Endothelial cell of umbilical vein (primary cell): Measurements from ENCODE around the gene OR2F2. TPM values are rescaled to one million over a fixed set of nuclear protein-coding genes. Genes with fewer than 3 reads are reported as not detected.

ENCODE experiments used
- Bru-seq: library from RNA; stranded (reverse); fragments of 400-500 nt; gene quantifications from one replicate; lab custom pipeline; 2021; lab: Mats Ljungman, UMichigan
- BruChase-seq, 2 experiments: library from RNA; stranded (reverse); fragments of 400-500 nt; gene quantifications; one replicate each; lab custom pipeline; 2021; lab: Mats Ljungman, UMichigan
- BruUV-seq: library from RNA; stranded (reverse); fragments of 400-500 nt; replicated peaks from 2 replicates; lab custom pipeline; 2021; lab: Mats Ljungman, UMichigan
- CTCF ChIA-PET: fragments of 300-600, 350-600 bp; sonication (Branson Sonifier 250); formaldehyde crosslinking; loops from one replicate; lab custom pipeline; 2021; ENCODE audit warnings: antibody characterized with exemption, inconsistent platforms; lab: Charles Lee
- POLR2A ChIA-PET: fragments of 300-600, 350-600 bp; sonication (Branson Sonifier 250); formaldehyde crosslinking; loops from one replicate; lab custom pipeline; 2021; ENCODE audit warnings: antibody characterized with exemption, inconsistent platforms; lab: Charles Lee
- DNase-seq: peaks from one replicate; pipeline ENCODE4 v3.0.0-alpha.2; 2011; ENCODE audit warnings: low read depth, low spot score
- FAIRE-seq: peaks from 2 replicates; lab custom pipeline; 2011; peaks lifted over from hg19 to GRCh38; lab: Jason Lieb, UNC
- H2AFZ ChIP-seq: 2 replicates; pipeline ENCODE4 v1.6.0; 2012; ENCODE audit warnings: low read depth, low read length, control low read depth, inconsistent platforms
- H3K27ac ChIP-seq: 2 replicates; pipeline ENCODE4 v1.5.1; 2011; ENCODE audit warnings: low read depth, mild to moderate bottlenecking, control low read depth, low read length, moderate library complexity; ENCODE audit not compliant: insufficient read depth
- H3K27me3 ChIP-seq, 2 experiments: 2 replicates each; pipeline versions ENCODE4 v1.6.0 to v1.6.1; 2011; ENCODE audit warnings: low read length in 2 of 2, mixed read lengths in 1 of 2; ENCODE audit not compliant: control insufficient read depth in 2 of 2, insufficient read depth in 2 of 2
- H3K36me3 ChIP-seq, 2 experiments: 2 replicates in 1 of 2; 3 replicates in 1 of 2; pipeline ENCODE4 v1.5.1; 2011; ENCODE audit warnings: low read length in 2 of 2, mild to moderate bottlenecking in 1 of 2, moderate library complexity in 1 of 2; ENCODE audit not compliant: control insufficient read depth in 2 of 2, insufficient read depth in 2 of 2; ENCODE audit errors: extremely low read depth in 1 of 2
- H3K4me1 ChIP-seq: 3 replicates; pipeline ENCODE4 v1.5.1; 2011; ENCODE audit warnings: mild to moderate bottlenecking, low read length; ENCODE audit not compliant: control insufficient read depth, insufficient read depth; ENCODE audit errors: extremely low read depth
- H3K4me2 ChIP-seq: 2 replicates; pipeline ENCODE4 v1.6.1; 2011; ENCODE audit warnings: low read length, control low read depth, mixed read lengths; ENCODE audit not compliant: insufficient read depth
- H3K4me3 ChIP-seq, 3 experiments: fragments of 200-600 bp in 1 of 3; sonication (generic), shearing (Covaris generic) in 1 of 3; replicated peaks in 1 of 3; 2 replicates each; pipeline ENCODE4 v1.5.1; 2011 to 2016; ENCODE audit warnings: control low read depth in 3 of 3, low read length in 3 of 3, mild to moderate bottlenecking in 2 of 3, inconsistent platforms in 1 of 3, low read depth in 1 of 3, moderate library complexity in 1 of 3; ENCODE audit not compliant: insufficient read depth in 1 of 3
- H3K79me2 ChIP-seq: 2 replicates; pipeline ENCODE4 v1.6.0; 2012; ENCODE audit warnings: low read length, inconsistent platforms; ENCODE audit not compliant: control insufficient read depth, insufficient read depth
- H3K9ac ChIP-seq: replicated peaks from 2 replicates; pipeline ENCODE3; 2011; ENCODE audit warnings: low read length, control low read depth; ENCODE audit not compliant: insufficient read depth; ENCODE audit errors: extremely low read depth
- H3K9me1 ChIP-seq: replicated peaks from 3 replicates; pipeline ENCODE4 v1.6.0; 2011; ENCODE audit warnings: mild to moderate bottlenecking, low read length; ENCODE audit not compliant: control insufficient read depth, insufficient read depth; ENCODE audit errors: extremely low read depth
- H3K9me3 ChIP-seq: replicated peaks from 2 replicates; pipeline ENCODE4 v1.5.1; 2012; ENCODE audit warnings: low read length, inconsistent platforms; ENCODE audit not compliant: control insufficient read depth, insufficient read depth
- H4K20me1 ChIP-seq: replicated peaks from 2 replicates; pipeline ENCODE3; 2011; ENCODE audit warnings: mild to moderate bottlenecking, low read length; ENCODE audit not compliant: control insufficient read depth, insufficient read depth; ENCODE audit errors: extremely low read depth
- EZH2 ChIP-seq: IDR thresholded peaks from 2 replicates; pipeline ENCODE4 v1.6.1; 2012; ENCODE audit warnings: borderline replicate concordance, low read depth, mild to moderate bottlenecking, moderate library complexity, low read length, inconsistent platforms; ENCODE audit not compliant: severe bottlenecking
- FOS ChIP-seq: IDR thresholded peaks from 2 replicates; pipeline ENCODE4 v1.6.1; 2011; ENCODE audit warnings: mild to moderate bottlenecking, low read length, moderate library complexity, borderline replicate concordance; ENCODE audit not compliant: insufficient read depth
- GATA2 ChIP-seq: IDR thresholded peaks from 2 replicates; pipeline ENCODE4 v1.7.0; 2011; ENCODE audit warnings: low read depth, mild to moderate bottlenecking, moderate library complexity, mixed read lengths, low read length; ENCODE audit not compliant: insufficient read length, insufficient read depth
- JUN ChIP-seq: IDR thresholded peaks from 2 replicates; pipeline ENCODE4 v1.6.1; 2011; ENCODE audit warnings: borderline replicate concordance, low read depth; ENCODE audit not compliant: insufficient read length, insufficient read depth
- MAX ChIP-seq: IDR thresholded peaks from 2 replicates; pipeline ENCODE4 v1.6.1; 2011; ENCODE audit not compliant: insufficient read depth, insufficient read length
- MYC ChIP-seq: IDR thresholded peaks from one replicate; pipeline ENCODE4 v1.6.1; 2011; ENCODE audit warnings: mild to moderate bottlenecking, low read depth, low read length
- POLR2A ChIP-seq: IDR thresholded peaks from 2 replicates; pipeline ENCODE4 v1.6.1; 2012; ENCODE audit warnings: low read depth, mild to moderate bottlenecking, control low read depth, low read length
- POLR2AphosphoS5 ChIP-seq: IDR thresholded peaks from 2 replicates; pipeline ENCODE4 v1.6.1; 2012; ENCODE audit warnings: low read depth, mild to moderate bottlenecking, control low read depth, low read length, moderate library complexity; ENCODE audit not compliant: insufficient read depth
- dilution Hi-C: fragments of 300-500 bp; cut with MboI; formaldehyde crosslinking; loops from one replicate; pipeline ENCODE4 v1.15.0; 2019; ENCODE audit warnings: low sequenced_read_pairs; ENCODE audit not compliant: extremely low pct_ligation_motif_present
- intact Hi-C: fragments of 100-400 bp; cut with micrococcal nuclease; formaldehyde crosslinking; loops from one replicate; pipeline ENCODE4 v1.10.0; 2022
- long read RNA-seq: library from polyadenylated mRNA; stranded (forward); transcript quantifications from one replicate; pipeline ENCODE4 v2.0.0, GENCODE V29; 2021
- polyA minus RNA-seq, 3 experiments: library from RNA; depleted of rRNA, polyadenylated mRNA; stranded (reverse); fragments of >200 nt; gene quantifications; 1 replicate in 1 of 3; 2 replicates in 2 of 3; pipeline ENCODE4 v1.2.3, GENCODE V29; 2011
- polyA plus RNA-seq, 4 experiments: library from polyadenylated mRNA; depleted of rRNA in 3 of 4; stranded (reverse) in 3 of 4; unstranded in 1 of 4; fragments of >200 nt; gene quantifications; 2 replicates each; pipeline versions ENCODE4 v1.2.1 to v1.2.3, GENCODE V29; 2011 to 2012; ENCODE audit warnings: missing spikeins in 1 of 4
- total RNA-seq: library from RNA; stranded (reverse); gene quantifications from 2 replicates; pipeline ENCODE4 v1.2.3, GENCODE V29; 2021
- TF ChIP-seq, protein P1 (sequence below), 2 donors: IDR thresholded peaks; 1 replicate in 1 of 2; 2 replicates in 1 of 2; pipeline ENCODE4 v1.5.1; 2011; ENCODE audit warnings: low read length in 2 of 2, mild to moderate bottlenecking in 2 of 2, moderate library complexity in 2 of 2, control low read depth in 1 of 2, inconsistent platforms in 1 of 2, low read depth in 1 of 2; ENCODE audit not compliant: insufficient read depth in 1 of 2; ENCODE audit errors: extremely low read depth in 1 of 2

The OR2F2 gene
- total RNA-seq (not detected in 2 replicates), polyA plus RNA-seq (not detected in 2 replicates), polyA minus RNA-seq (0.17 TPM in 1 of 2 replicates, not detected in the other), Bru-seq, nascent RNA (not detected), BruChase-seq, experiment 1, labeled RNA remaining after a 6-hour chase (not detected), BruChase-seq, experiment 2, labeled RNA remaining after a 2-hour chase (not detected)
- not detected in 2 replicates for polyA plus RNA-seq (2011; cell fraction: cytosol; rRNA removed)
- polyA plus RNA-seq (2011; cell fraction: nucleus; rRNA removed), result not detected in 2 replicates
- polyA plus RNA-seq (2012), result not detected in 2 replicates
- not detected for polyA minus RNA-seq (2011; cell fraction: cytosol; rRNA and poly(A)+ RNA removed)
- polyA minus RNA-seq (2011; cell fraction: nucleus; rRNA and poly(A)+ RNA removed), result not detected in 2 replicates
- long read RNA-seq, result 0 reads

- Histone ChIP-seq H3K79me2 (no peaks in the 10 kb centered on the region), H3K4me1 (no peaks in the 10 kb centered on the region), H4K20me1 (no peaks in the 10 kb centered on the region), H3K36me3 (no peaks in the 10 kb centered on the region), H3K27ac (no peak within 1 kb of the TSS), H3K9me3 (no peaks in the 10 kb centered on the region), H3K4me3 (no peak within 1 kb of the TSS), H3K9ac (no peak within 1 kb of the TSS), H3K27me3 (peaks cover 0 to 5% of the 10 kb centered on the region in 2 experiments), H3K9me1 (no peaks in the 10 kb centered on the region), H2AFZ (no peak within 1 kb of the TSS), H3K4me2 (no peak within 1 kb of the TSS)
- TF ChIP-seq, protein P1, sequence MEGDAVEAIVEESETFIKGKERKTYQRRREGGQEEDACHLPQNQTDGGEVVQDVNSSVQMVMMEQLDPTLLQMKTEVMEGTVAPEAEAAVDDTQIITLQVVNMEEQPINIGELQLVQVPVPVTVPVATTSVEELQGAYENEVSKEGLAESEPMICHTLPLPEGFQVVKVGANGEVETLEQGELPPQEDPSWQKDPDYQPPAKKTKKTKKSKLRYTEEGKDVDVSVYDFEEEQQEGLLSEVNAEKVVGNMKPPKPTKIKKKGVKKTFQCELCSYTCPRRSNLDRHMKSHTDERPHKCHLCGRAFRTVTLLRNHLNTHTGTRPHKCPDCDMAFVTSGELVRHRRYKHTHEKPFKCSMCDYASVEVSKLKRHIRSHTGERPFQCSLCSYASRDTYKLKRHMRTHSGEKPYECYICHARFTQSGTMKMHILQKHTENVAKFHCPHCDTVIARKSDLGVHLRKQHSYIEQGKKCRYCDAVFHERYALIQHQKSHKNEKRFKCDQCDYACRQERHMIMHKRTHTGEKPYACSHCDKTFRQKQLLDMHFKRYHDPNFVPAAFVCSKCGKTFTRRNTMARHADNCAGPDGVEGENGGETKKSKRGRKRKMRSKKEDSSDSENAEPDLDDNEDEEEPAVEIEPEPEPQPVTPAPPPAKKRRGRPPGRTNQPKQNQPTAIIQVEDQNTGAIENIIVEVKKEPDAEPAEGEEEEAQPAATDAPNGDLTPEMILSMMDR (IDR thresholded peaks at IDR 0.05; ENCODE audit: extremely low read depth in 1 of 2, insufficient read depth in 1 of 2, low read depth in 1 of 2, low read length in 2 of 2), result no peak
- TF ChIP-seq EZH2 (no peak), JUN (no peak), POLR2AphosphoS5 (no peak), POLR2A (no peak), GATA2 (no peak), FOS (no peak), MAX (no peak), MYC (no peak)
- ChIA-PET CTCF (no interaction called here), POLR2A (no interaction called here)
- intact Hi-C loops (no loop called here), dilution Hi-C loops (no loop called here)
- BruUV-seq, result no TSS peak
- DNase-seq, result no peak
- no peak for FAIRE-seq
These were observed at the start of gene OR2F2 for GRCh38 chr7:143934526-143935325. TSS of gene OR2F2 (plus strand) at chr7:143935233. CDS start at chr7:143935233, 0 bp downstream.
